Activated naive CD8-positive, alpha-beta T cell treated with anti-CD3 and anti-CD28 coated beads, Interleukin-2, amount 10 ng/mL, durations not matched to agents 7 days and 5 days (primary cell): ENCODE results near the gene RSPO1. TPM values are rescaled to one million over a fixed set of nuclear protein-coding genes. Genes with fewer than 3 reads are reported as not detected.
"Not testable (repeated sequence)": the region's sequence is repeated elsewhere in the genome, so short reads cannot be mapped to it uniquely, and the experiment has no call there.

Source experiments
- ATAC-seq: fragments of 150-1000 bp; cut with Tn5 transposase; one replicate; pipeline ENCODE4 v1.10.0; 2021; ENCODE audit warnings: low read depth, moderate library complexity
- POLR2A ChIA-PET: fragments of 350-600 bp; sonication (Branson Sonifier 250); formaldehyde crosslinking; loops from one replicate; lab custom pipeline; 2021; ENCODE audit warnings: antibody characterized with exemption; lab: Charles Lee
- DNase-seq: peaks from one replicate; pipeline ENCODE4 v3.0.0; 2021
- H3K27ac Mint-ChIP-seq: one replicate; pipeline ENCODE4 v1.8.0; 2022; ENCODE audit warnings: mild to moderate bottlenecking, mixed read lengths
- H3K27me3 Mint-ChIP-seq: one replicate; pipeline ENCODE4 v1.8.0; 2022; ENCODE audit warnings: mild to moderate bottlenecking, moderate library complexity, mixed read lengths
- H3K36me3 Mint-ChIP-seq: one replicate; pipeline ENCODE4 v1.8.0; 2021; ENCODE audit warnings: mild to moderate bottlenecking, mixed read lengths
- H3K4me1 Mint-ChIP-seq: one replicate; pipeline ENCODE4 v1.8.0; 2021; ENCODE audit warnings: mixed read lengths
- H3K4me3 Mint-ChIP-seq: one replicate; pipeline ENCODE4 v1.8.0; 2022; ENCODE audit warnings: mild to moderate bottlenecking, moderate library complexity, mixed read lengths
- H3K9me3 Mint-ChIP-seq: one replicate; pipeline ENCODE4 v1.8.0; 2021; ENCODE audit warnings: mixed read lengths
- total RNA-seq, 2 experiments: library from RNA; stranded (reverse); gene quantifications; one replicate each; pipeline ENCODE4 v1.2.3, GENCODE V29; 2021

Gene RSPO1
- total RNA-seq = not detected

- Mint-ChIP-seq H3K27ac (no peak within 1 kb of the TSS), H3K36me3 (no peaks in the 10 kb centered on the region), H3K9me3 (no peaks in the 10 kb centered on the region), H3K4me1 (peaks cover 2% of the 10 kb centered on the region), H3K27me3 (peaks cover 71% of the 10 kb centered on the region), H3K4me3 (no peak within 1 kb of the TSS)
- POLR2A ChIA-PET = interaction anchor here (0.6 kb wide), 1 partner anchor 34 kb away, joined by 4 read pairs; no protein-coding TSS in a partner anchor
- DNase-seq (no peak), ATAC-seq (no peak)
Measured at GRCh38 chr1:37634244-37634991, at the start of gene RSPO1. TSS of gene RSPO1 (minus strand) at chr1:37634892. CDS start at chr1:37629661, 5,231 bp downstream.

GRCh38 chr1:37684182-37684581 is 49.5 kb upstream of the RSPO1 start:
- DNase-seq, H3K27ac Mint-ChIP-seq, H3K27me3 Mint-ChIP-seq, POLR2A ChIA-PET, ATAC-seq, H3K4me3 Mint-ChIP-seq, H3K9me3 Mint-ChIP-seq: not testable (repeated sequence)
- Mint-ChIP-seq H3K36me3 (peaks cover 17% of the 10 kb centered on the region), H3K4me1 (peaks cover 12% of the 10 kb centered on the region)

GRCh38 chr1:37682334-37682987 is 47.8 kb upstream of the RSPO1 start:
- Mint-ChIP-seq H3K27me3 (peaks cover 8% of the 10 kb centered on the region), H3K4me3 (no peak overlapping the region), H3K9me3 (no peaks in the 10 kb centered on the region), H3K27ac (no peak overlapping the region), H3K36me3 (peaks cover 8% of the 10 kb centered on the region), H3K4me1 (peaks cover 3% of the 10 kb centered on the region)
- ATAC-seq = peak; percentile 68
- POLR2A ChIA-PET = interaction anchor here (0.9 to 1.5 kb wide), 3 partner anchors 9 to 128 kb away, joined by 3 to 4 read pairs (median 3); partner anchors contain the start of genes CDCA8, GNL2 and SNIP1
- DNase-seq = peak; percentile 71

- peaks cover 3% of the 10 kb centered on the region for H3K4me1 Mint-ChIP-seq
- H3K27me3 Mint-ChIP-seq = peaks cover 21% of the 10 kb centered on the region
- DNase-seq = no peak
- H3K36me3 Mint-ChIP-seq = peaks cover 8% of the 10 kb centered on the region
- H3K9me3 Mint-ChIP-seq = no peaks in the 10 kb centered on the region
- no peak overlapping the region for H3K27ac Mint-ChIP-seq
- POLR2A ChIA-PET = interaction anchor here (0.6 to 1.5 kb wide), 2 partner anchors 15 to 85 kb away, joined by 4 read pairs; partner anchors contain the start of gene GNL2
- ATAC-seq = no peak
- H3K4me3 Mint-ChIP-seq = no peak overlapping the region
Measured at GRCh38 chr1:37680933-37681332, 46.2 kb upstream of the RSPO1 start.

- H3K4me1 Mint-ChIP-seq = peaks cover 10% of the 10 kb centered on the region
- no peak overlapping the region for H3K27ac Mint-ChIP-seq
- ATAC-seq (no peak), DNase-seq (no peak)
- H3K4me3 Mint-ChIP-seq = no peak overlapping the region
- POLR2A ChIA-PET = interaction anchor here (1.1 kb wide), 1 partner anchor 12 kb away, joined by 4 read pairs; a partner anchor contains a TSS
- H3K36me3 Mint-ChIP-seq = peaks cover 5% of the 10 kb centered on the region
- H3K27me3 Mint-ChIP-seq = peaks cover 42% of the 10 kb centered on the region
- H3K9me3 Mint-ChIP-seq = no peaks in the 10 kb centered on the region
Measured at GRCh38 chr1:37677808-37678207, 43.1 kb upstream of the RSPO1 start.

GRCh38 chr1:37677143-37677439 is 42.4 kb upstream of the RSPO1 start:
- Mint-ChIP-seq H3K36me3 (peaks cover 4% of the 10 kb centered on the region), H3K9me3 (no peaks in the 10 kb centered on the region), H3K4me1 (peaks cover 8% of the 10 kb centered on the region), H3K27me3 (peaks cover 48% of the 10 kb centered on the region), H3K27ac (no peak overlapping the region), H3K4me3 (no peak overlapping the region)
- POLR2A ChIA-PET = interaction anchor here (0.6 kb wide), 1 partner anchor 13 kb away, joined by 3 read pairs; a partner anchor contains a TSS
- ATAC-seq (no peak), DNase-seq (no peak)

- no peak overlapping the region for H3K4me3 Mint-ChIP-seq
- DNase-seq (no peak), ATAC-seq (no peak)
- H3K9me3 Mint-ChIP-seq = no peaks in the 10 kb centered on the region
- POLR2A ChIA-PET = interaction anchor here (0.6 to 2.0 kb wide), 2 partner anchors 14 to 157 kb away, joined by 3 to 6 read pairs; a partner anchor contains a TSS
- peaks cover 54% of the 10 kb centered on the region for H3K27me3 Mint-ChIP-seq
- H3K4me1 Mint-ChIP-seq = peaks cover 7% of the 10 kb centered on the region
- H3K27ac Mint-ChIP-seq = no peak overlapping the region
- peaks cover 4% of the 10 kb centered on the region for H3K36me3 Mint-ChIP-seq
Measured at GRCh38 chr1:37676281-37677142, 41.8 kb upstream of the RSPO1 start.

- ATAC-seq = peak; percentile 95
- DNase-seq = peak; percentile 81
- POLR2A ChIA-PET = interaction anchor here (0.9 to 2.3 kb wide), 2 partner anchors 11 to 18 kb away, joined by 3 to 9 read pairs; partner anchors contain the start of gene CDCA8
- Mint-ChIP-seq H3K27me3 (peaks cover 59% of the 10 kb centered on the region), H3K9me3 (no peaks in the 10 kb centered on the region), H3K36me3 (no peaks in the 10 kb centered on the region), H3K4me1 (peaks cover 7% of the 10 kb centered on the region), H3K27ac (no peak overlapping the region), H3K4me3 (no peak overlapping the region)
Measured at GRCh38 chr1:37673920-37674319, 39.2 kb upstream of the RSPO1 start.

- POLR2A ChIA-PET = no interaction called here
- H3K9me3 Mint-ChIP-seq = no peaks in the 10 kb centered on the region
- H3K36me3 Mint-ChIP-seq = no peaks in the 10 kb centered on the region
- DNase-seq = no peak
- H3K27me3 Mint-ChIP-seq = peaks cover 55% of the 10 kb centered on the region
- no peak overlapping the region for H3K27ac Mint-ChIP-seq
- ATAC-seq = no peak
- H3K4me1 Mint-ChIP-seq = peaks cover 7% of the 10 kb centered on the region
- H3K4me3 Mint-ChIP-seq = no peak overlapping the region
Measured at GRCh38 chr1:37672136-37672870, 37.6 kb upstream of the RSPO1 start.

GRCh38 chr1:37671261-37671660 is 36.6 kb upstream of the RSPO1 start:
- Mint-ChIP-seq H3K9me3 (no peaks in the 10 kb centered on the region), H3K27me3 (peaks cover 47% of the 10 kb centered on the region), H3K36me3 (no peaks in the 10 kb centered on the region), H3K4me1 (peaks cover 7% of the 10 kb centered on the region), H3K4me3 (no peak overlapping the region), H3K27ac (no peak overlapping the region)
- POLR2A ChIA-PET = no interaction called here
- ATAC-seq (no peak), DNase-seq (no peak)

GRCh38 chr1:37670133-37670532 is 35.4 kb upstream of the RSPO1 start:
- ATAC-seq (no peak), DNase-seq (no peak)
- no peak overlapping the region for H3K27ac Mint-ChIP-seq
- no peaks in the 10 kb centered on the region for H3K9me3 Mint-ChIP-seq
- no peak overlapping the region for H3K4me3 Mint-ChIP-seq
- peaks cover 41% of the 10 kb centered on the region for H3K27me3 Mint-ChIP-seq
- POLR2A ChIA-PET = no interaction called here
- no peaks in the 10 kb centered on the region for H3K36me3 Mint-ChIP-seq
- H3K4me1 Mint-ChIP-seq = peaks cover 7% of the 10 kb centered on the region

GRCh38 chr1:37667023-37667671 is 32.5 kb upstream of the RSPO1 start:
- ATAC-seq (no peak), DNase-seq (no peak)
- Mint-ChIP-seq H3K27ac (no peak overlapping the region), H3K4me1 (no peaks in the 10 kb centered on the region), H3K27me3 (peaks cover 22% of the 10 kb centered on the region), H3K9me3 (no peaks in the 10 kb centered on the region), H3K36me3 (no peaks in the 10 kb centered on the region), H3K4me3 (no peak overlapping the region)
- POLR2A ChIA-PET = no interaction called here
